BLaER1 (cell line): Measurements from ENCODE around the gene KRT84.

Source experiments
- H3K27ac ChIP-seq: shearing (Covaris generic); formaldehyde crosslinking; 2 replicates; pipeline ENCODE4 v1.8.1; 2022
- H3K27me3 ChIP-seq: shearing (Covaris generic); formaldehyde crosslinking; 2 replicates; pipeline ENCODE4 v1.8.1; 2022
- H3K36me3 ChIP-seq: shearing (Covaris generic); formaldehyde crosslinking; 2 replicates; pipeline ENCODE4 v1.8.1; 2022
- H3K4me1 ChIP-seq: shearing (Covaris generic); formaldehyde crosslinking; 2 replicates; pipeline ENCODE4 v1.8.1; 2022
- H3K4me2 ChIP-seq: shearing (Covaris generic); formaldehyde crosslinking; 2 replicates; pipeline ENCODE4 v1.8.1; 2022
- H3K4me3 ChIP-seq: shearing (Covaris generic); formaldehyde crosslinking; 2 replicates; pipeline ENCODE4 v1.8.1; 2022
- H3K9ac ChIP-seq: shearing (Covaris generic); formaldehyde crosslinking; 2 replicates; pipeline ENCODE4 v1.8.1; 2022
- H3K9me3 ChIP-seq: shearing (Covaris generic); formaldehyde crosslinking; 2 replicates; pipeline ENCODE4 v1.8.1; 2022
- H4K20me1 ChIP-seq: shearing (Covaris generic); formaldehyde crosslinking; 2 replicates; pipeline ENCODE4 v1.8.1; 2022
- Cebpa-rat ChIP-seq: shearing (Covaris generic); IDR thresholded peaks from 2 replicates; pipeline ENCODE4 v1.8.1; 2022

Gene KRT84

DNA sequence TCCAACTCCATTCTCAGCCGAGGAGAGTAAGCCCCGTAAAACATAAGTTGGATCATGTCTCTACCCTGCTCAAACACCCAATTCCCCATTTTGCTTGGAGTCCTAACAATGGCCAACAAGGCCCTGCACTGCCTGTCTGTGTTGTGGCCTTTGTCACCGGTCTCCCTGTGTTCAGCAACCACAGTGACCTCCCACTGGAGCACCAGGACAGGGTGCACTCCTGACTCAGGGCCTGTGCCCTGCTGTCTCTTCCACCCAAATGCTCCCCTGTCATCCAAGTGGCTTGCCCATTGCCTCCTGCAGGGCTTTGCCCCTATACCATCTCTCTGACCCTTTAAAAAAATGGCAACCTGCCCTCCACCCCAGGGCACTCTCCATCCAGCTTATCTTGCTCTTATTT lies 13.7 kb downstream of the KRT84 start:
- H3K9me3 ChIP-seq, result no peaks in the 10 kb centered on the region
- no peak overlapping the region for H3K27ac ChIP-seq
- no peak for TF ChIP-seq Cebpa-rat
- H3K27me3 ChIP-seq, result no peaks in the 10 kb centered on the region
- H3K36me3 ChIP-seq, result no peaks in the 10 kb centered on the region
- no peaks in the 10 kb centered on the region for H4K20me1 ChIP-seq
- no peak overlapping the region for H3K4me3 ChIP-seq
- H3K4me2 ChIP-seq, result no peak overlapping the region
- H3K9ac ChIP-seq, result no peak overlapping the region
- H3K4me1 ChIP-seq, result no peaks in the 10 kb centered on the region; the same call in 1 of the 2 replicates

DNA sequence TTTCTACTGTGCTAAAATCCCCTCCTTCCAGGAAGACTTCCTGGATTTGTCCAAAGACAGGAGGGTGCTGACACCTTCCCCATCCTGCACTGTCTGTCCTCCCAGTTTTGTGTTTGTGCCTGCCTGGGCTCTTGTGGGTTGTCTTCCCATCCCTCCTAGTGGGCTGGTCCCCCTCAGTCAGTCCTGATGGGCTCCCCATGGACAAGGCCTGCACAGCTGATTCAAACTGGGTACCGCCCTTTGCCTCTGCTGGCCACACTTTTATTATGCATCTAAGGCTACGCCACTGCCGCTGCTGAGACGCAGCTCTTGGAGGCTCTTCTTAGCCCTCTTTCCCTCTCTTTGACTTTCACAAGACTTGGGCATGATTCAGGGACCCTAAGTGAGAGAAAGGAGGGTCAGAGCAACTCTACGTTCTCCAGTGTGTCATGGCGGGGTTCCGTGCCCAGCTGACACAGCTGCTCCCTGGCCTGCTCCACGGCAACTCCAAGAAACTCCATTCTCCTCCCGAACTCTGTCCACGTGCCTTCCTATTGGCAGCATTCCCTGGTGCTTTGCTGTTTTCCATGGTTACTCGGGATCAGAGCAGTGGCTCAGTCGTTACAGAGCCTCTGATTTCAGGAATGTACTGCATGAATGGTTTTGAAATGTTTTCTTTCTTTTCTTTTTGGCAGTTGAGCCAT lies 14.4 kb downstream of the KRT84 start:
- H3K4me3 ChIP-seq, result no peak overlapping the region
- no peak overlapping the region for H3K27ac ChIP-seq
- H3K9ac ChIP-seq, result no peak overlapping the region
- H3K4me1 ChIP-seq, result no peaks in the 10 kb centered on the region; the same call in 1 of the 2 replicates
- no peak for TF ChIP-seq Cebpa-rat
- no peaks in the 10 kb centered on the region for H3K36me3 ChIP-seq
- no peaks in the 10 kb centered on the region for H4K20me1 ChIP-seq
- H3K27me3 ChIP-seq, result no peaks in the 10 kb centered on the region
- H3K4me2 ChIP-seq, result no peak overlapping the region
- H3K9me3 ChIP-seq, result no peaks in the 10 kb centered on the region

DNA sequence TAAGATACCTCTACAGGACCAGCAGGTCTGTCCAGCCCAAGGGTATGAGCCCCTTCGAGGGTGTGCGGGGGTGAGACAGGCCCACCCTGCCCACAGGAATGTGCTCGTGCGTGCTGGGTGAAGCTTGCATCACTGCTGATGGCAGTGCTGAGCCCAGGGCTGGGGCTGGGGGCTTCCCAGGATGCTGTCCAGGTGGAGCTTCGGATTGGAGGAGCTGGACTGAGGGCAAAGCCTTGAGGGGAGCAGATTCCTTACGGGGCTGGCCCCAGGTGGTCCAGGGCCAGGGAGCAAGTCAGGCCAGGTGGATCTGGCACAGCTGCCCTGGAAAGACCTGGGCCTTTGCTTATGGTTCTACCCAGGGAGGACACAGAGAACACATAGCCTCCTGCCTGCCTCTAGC lies 15.6 kb downstream of the KRT84 start:
- Histone ChIP-seq H3K9ac (no peak overlapping the region), H3K4me1 (peaks cover 4% of the 10 kb centered on the region), H3K4me3 (no peak overlapping the region), H3K4me2 (no peak overlapping the region), H3K36me3 (no peaks in the 10 kb centered on the region), H3K27ac (no peak overlapping the region), H3K9me3 (no peaks in the 10 kb centered on the region), H4K20me1 (no peaks in the 10 kb centered on the region), H3K27me3 (no peaks in the 10 kb centered on the region)
- TF ChIP-seq Cebpa-rat, result no peak

DNA sequence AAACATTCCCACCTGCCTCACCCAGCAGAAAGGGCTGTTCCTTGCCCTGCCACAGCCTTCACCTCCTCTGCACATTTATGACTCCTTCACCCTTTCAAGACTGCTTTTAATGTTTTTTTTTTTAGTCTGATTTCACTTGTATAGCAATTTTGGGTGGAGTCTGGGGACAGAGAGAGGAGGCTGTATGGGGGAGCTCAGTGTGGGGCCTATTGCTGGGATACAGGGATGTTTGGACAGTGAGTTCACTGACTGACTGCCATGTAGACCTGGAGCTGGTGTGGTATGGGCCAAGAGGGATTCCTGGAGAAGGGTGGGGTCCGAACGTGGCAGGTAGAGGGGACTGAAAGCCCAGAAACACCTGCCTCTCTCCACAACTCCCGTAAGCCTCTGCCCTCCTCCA lies 16.2 kb downstream of the KRT84 start:
- no peaks in the 10 kb centered on the region for H3K36me3 ChIP-seq
- H3K4me2 ChIP-seq, result no peak overlapping the region
- no peak overlapping the region for H3K9ac ChIP-seq
- no peaks in the 10 kb centered on the region for H4K20me1 ChIP-seq
- H3K27me3 ChIP-seq, result no peaks in the 10 kb centered on the region
- no peak overlapping the region for H3K4me3 ChIP-seq
- no peak overlapping the region for H3K27ac ChIP-seq
- peaks cover 5% of the 10 kb centered on the region for H3K4me1 ChIP-seq
- H3K9me3 ChIP-seq, result no peaks in the 10 kb centered on the region
- TF ChIP-seq Cebpa-rat, result no peak

DNA sequence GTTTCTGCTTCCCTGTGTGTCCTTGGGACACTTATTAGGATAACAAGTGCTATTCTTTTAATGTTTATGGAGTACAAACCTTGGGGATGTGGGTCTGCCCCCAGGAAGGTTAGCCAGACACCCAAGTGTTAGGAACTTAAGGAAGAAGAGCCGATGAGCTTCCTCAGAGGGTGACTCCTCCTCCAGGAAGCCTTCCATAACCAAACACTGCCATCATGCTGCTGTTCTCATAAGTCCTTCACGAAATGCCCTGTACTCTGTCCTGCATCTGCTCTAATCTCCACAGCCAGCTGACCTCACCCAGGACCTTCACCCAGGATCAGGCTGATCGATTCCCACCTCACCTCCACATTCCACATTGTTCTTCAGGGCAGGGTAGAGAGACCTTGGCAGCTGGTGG lies 16.9 kb downstream of the KRT84 start:
- no peak for TF ChIP-seq Cebpa-rat
- Histone ChIP-seq H3K36me3 (no peaks in the 10 kb centered on the region), H3K27ac (no peak overlapping the region), H3K4me1 (peaks cover 5% of the 10 kb centered on the region), H4K20me1 (no peaks in the 10 kb centered on the region), H3K9ac (no peak overlapping the region), H3K9me3 (no peaks in the 10 kb centered on the region), H3K4me3 (no peak overlapping the region), H3K4me2 (no peak overlapping the region), H3K27me3 (no peaks in the 10 kb centered on the region)

DNA sequence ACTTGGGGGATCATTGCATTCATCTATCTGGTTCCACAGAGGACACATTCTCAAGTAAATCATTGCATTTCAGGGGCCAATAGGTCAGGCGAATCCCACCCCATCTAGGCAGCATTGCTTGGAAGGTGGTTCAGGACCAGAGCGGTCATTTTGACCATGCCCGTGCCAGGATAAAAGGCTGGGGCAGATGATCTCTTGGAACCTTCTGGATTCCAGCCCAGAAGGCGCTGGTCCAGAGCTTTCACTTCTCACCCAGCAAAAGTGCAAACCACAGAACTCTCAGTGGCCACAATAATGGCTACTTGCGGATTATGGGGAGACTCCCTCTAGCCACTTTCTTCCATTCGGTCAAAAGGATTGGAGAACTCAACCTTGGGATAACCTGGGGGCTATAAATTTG lies 17.6 kb downstream of the KRT84 start:
- TF ChIP-seq Cebpa-rat, result no peak
- H3K4me1 ChIP-seq, result peaks cover 5% of the 10 kb centered on the region
- H3K36me3 ChIP-seq, result no peaks in the 10 kb centered on the region
- H3K27me3 ChIP-seq, result no peaks in the 10 kb centered on the region
- no peak overlapping the region for H3K4me3 ChIP-seq
- H3K9ac ChIP-seq, result no peak overlapping the region
- H3K9me3 ChIP-seq, result no peaks in the 10 kb centered on the region
- no peak overlapping the region for H3K27ac ChIP-seq
- no peaks in the 10 kb centered on the region for H4K20me1 ChIP-seq
- H3K4me2 ChIP-seq, result no peak overlapping the region

- no peaks in the 10 kb centered on the region for H3K36me3 ChIP-seq
- TF ChIP-seq Cebpa-rat, result no peak
- no peak within 1 kb of the TSS for H3K4me3 ChIP-seq
- H3K4me1 ChIP-seq, result peaks cover 5% of the 10 kb centered on the region; the same call in 1 of the 2 replicates
- no peaks in the 10 kb centered on the region for H3K9me3 ChIP-seq
- H3K27ac ChIP-seq, result no peak within 1 kb of the TSS
- no peaks in the 10 kb centered on the region for H3K27me3 ChIP-seq
- H3K4me2 ChIP-seq, result no peak within 1 kb of the TSS
- no peak within 1 kb of the TSS for H3K9ac ChIP-seq
- H4K20me1 ChIP-seq, result no peaks in the 10 kb centered on the region
These were observed 18.5 kb downstream of the KRT84 start, which contains the start of gene KRT85 for GRCh38 chr12:52366738-52367485. Gene KRT85 (minus strand): TSS chr12:52367481. CDS start chr12:52367405, 76 bp downstream.

DNA sequence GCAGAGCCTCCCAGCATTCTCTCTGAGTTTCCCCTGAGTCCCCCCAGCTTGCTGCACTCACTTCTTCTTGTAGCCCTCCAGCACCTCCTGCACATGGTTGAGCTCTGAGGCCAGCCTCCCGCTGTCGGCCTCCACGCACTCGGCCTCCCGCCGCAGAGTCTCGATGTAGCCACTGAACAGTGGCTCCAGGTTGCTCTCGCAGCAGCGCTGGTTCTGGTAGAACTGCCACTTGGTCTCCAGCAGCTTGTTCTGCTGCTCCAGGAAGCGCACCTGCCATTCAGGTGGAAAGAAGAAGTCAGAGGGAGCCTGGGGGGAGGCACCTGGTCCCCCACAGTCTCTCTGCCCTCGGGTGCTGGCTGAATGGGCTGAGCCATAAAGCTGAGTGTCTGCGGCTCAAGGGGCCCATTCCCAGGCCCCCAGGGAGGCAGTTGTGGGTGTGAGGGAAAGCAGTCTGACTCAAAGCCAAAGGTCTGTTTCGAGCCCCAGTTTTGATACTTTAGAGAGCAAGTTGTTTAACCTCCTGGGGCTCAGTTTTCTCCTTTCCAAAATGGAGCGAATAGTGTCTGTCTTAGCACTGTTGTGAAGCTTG lies 20.5 kb downstream of the KRT84 start:
- Histone ChIP-seq H3K4me2 (no peak overlapping the region), H3K9me3 (no peaks in the 10 kb centered on the region), H4K20me1 (no peaks in the 10 kb centered on the region), H3K36me3 (no peaks in the 10 kb centered on the region), H3K9ac (no peak overlapping the region), H3K4me1 (peaks cover 21% of the 10 kb centered on the region), H3K4me3 (no peak overlapping the region), H3K27ac (no peak overlapping the region), H3K27me3 (no peaks in the 10 kb centered on the region)
- no peak for TF ChIP-seq Cebpa-rat

- TF ChIP-seq Cebpa-rat, result no peak
- Histone ChIP-seq H3K9me3 (no peaks in the 10 kb centered on the region), H4K20me1 (no peaks in the 10 kb centered on the region), H3K27ac (no peak overlapping the region), H3K4me1 (peaks cover 30% of the 10 kb centered on the region), H3K9ac (no peak overlapping the region), H3K4me3 (no peak overlapping the region), H3K27me3 (no peaks in the 10 kb centered on the region), H3K36me3 (no peaks in the 10 kb centered on the region), H3K4me2 (no peak overlapping the region)
These were observed 21.4 kb downstream of the KRT84 start for GRCh38 chr12:52364061-52364460.

GRCh38 chr12:52363111-52363679 lies 22.3 kb downstream of the KRT84 start:
- Histone ChIP-seq H3K27ac (no peak overlapping the region), H3K4me2 (no peak overlapping the region), H3K4me3 (no peak overlapping the region), H3K9ac (no peak overlapping the region), H3K36me3 (no peaks in the 10 kb centered on the region), H3K4me1 (peaks cover 38% of the 10 kb centered on the region), H3K27me3 (no peaks in the 10 kb centered on the region), H4K20me1 (no peaks in the 10 kb centered on the region), H3K9me3 (no peaks in the 10 kb centered on the region)
- TF ChIP-seq Cebpa-rat, result no peak
